ENCODE measurements around the gene XPO6. TPM values are rescaled to one million over a fixed set of nuclear protein-coding genes. Genes with fewer than 3 reads are reported as not detected.
"Not testable (repeated sequence)": the region's sequence is repeated elsewhere in the genome, so short reads cannot be mapped to it uniquely, and the experiment has no call there.

The XPO6 gene
- total and polyA plus RNA-seq, 4 donors = 27.5 to 50.0 (median 36.0) TPM

DNA sequence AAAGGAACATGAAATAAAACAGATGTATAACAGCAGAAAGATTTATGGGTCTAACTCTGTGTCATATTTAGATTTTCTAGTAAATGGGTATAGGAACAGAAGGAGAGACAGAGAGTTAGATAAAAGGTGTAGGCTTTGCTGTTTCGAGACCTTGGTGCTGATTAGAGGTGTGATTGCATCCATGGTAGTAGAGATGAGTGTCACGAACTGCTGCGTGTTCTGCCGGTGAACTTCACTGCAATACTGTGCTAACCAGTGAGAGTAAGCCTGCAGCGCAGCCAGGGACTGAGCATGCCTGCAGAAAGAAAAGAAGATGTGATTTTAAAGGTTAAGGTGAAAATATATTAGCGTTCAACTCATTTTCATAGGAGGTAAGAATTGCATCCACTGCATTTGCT lies 94.6 kb downstream of the XPO6 start:
- DNase-seq (ENCODE audit: low spot score) = no peak
- TF ChIP-seq TAF1 (conservative IDR thresholded peaks at IDR 0.05) (no peak), RAD21 (IDR thresholded peaks at IDR 0.05) (no peak), NR2F2 (IDR thresholded peaks at IDR 0.05) (no peak), HNF4A (conservative IDR thresholded peaks at IDR 0.05) (no peak), JUND (IDR thresholded peaks at IDR 0.05) (no peak), YY1 (IDR thresholded peaks at IDR 0.05) (no peak)
- TF ChIP-seq, protein P1, sequence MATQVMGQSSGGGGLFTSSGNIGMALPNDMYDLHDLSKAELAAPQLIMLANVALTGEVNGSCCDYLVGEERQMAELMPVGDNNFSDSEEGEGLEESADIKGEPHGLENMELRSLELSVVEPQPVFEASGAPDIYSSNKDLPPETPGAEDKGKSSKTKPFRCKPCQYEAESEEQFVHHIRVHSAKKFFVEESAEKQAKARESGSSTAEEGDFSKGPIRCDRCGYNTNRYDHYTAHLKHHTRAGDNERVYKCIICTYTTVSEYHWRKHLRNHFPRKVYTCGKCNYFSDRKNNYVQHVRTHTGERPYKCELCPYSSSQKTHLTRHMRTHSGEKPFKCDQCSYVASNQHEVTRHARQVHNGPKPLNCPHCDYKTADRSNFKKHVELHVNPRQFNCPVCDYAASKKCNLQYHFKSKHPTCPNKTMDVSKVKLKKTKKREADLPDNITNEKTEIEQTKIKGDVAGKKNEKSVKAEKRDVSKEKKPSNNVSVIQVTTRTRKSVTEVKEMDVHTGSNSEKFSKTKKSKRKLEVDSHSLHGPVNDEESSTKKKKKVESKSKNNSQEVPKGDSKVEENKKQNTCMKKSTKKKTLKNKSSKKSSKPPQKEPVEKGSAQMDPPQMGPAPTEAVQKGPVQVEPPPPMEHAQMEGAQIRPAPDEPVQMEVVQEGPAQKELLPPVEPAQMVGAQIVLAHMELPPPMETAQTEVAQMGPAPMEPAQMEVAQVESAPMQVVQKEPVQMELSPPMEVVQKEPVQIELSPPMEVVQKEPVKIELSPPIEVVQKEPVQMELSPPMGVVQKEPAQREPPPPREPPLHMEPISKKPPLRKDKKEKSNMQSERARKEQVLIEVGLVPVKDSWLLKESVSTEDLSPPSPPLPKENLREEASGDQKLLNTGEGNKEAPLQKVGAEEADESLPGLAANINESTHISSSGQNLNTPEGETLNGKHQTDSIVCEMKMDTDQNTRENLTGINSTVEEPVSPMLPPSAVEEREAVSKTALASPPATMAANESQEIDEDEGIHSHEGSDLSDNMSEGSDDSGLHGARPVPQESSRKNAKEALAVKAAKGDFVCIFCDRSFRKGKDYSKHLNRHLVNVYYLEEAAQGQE (IDR thresholded peaks at IDR 0.05) = no peak
- TF ChIP-seq, protein P2, sequence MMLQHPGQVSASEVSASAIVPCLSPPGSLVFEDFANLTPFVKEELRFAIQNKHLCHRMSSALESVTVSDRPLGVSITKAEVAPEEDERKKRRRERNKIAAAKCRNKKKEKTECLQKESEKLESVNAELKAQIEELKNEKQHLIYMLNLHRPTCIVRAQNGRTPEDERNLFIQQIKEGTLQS (IDR thresholded peaks at IDR 0.05) = no peak
- no peaks in the 10 kb centered on the region for H3K27me3 ChIP-seq (ENCODE audit: control insufficient read depth in 4 of 4, insufficient read depth in 4 of 4, low read length in 3 of 4)
- no peak overlapping the region for H3K4me3 ChIP-seq (ENCODE audit: low read depth in 1 of 3, low read length in 3 of 3)
- H3K9me3 ChIP-seq (ENCODE audit: control insufficient read depth in 4 of 4, low read length in 3 of 4) = no peaks in the 10 kb centered on the region
- no peak overlapping the region for H3K9ac ChIP-seq (ENCODE audit: low read depth in 1 of 2, low read length in 2 of 2)
- 93% methylated on average over 6 of the region's 6 CpGs for whole genome bisulfite sequencing
- H3K4me1 ChIP-seq (ENCODE audit: control insufficient read depth in 4 of 4, insufficient read depth in 4 of 4, low read length in 3 of 4) = peaks cover 3 to 14% (median 10%) of the 10 kb centered on the region in 4 donors
- no peak overlapping the region for H3K27ac ChIP-seq (ENCODE audit: low read depth in 1 of 2, low read length in 2 of 2)
- H3K36me3 ChIP-seq (ENCODE audit: control insufficient read depth in 4 of 4, insufficient read depth in 3 of 4, low read depth in 1 of 4, low read length in 3 of 4) = peaks cover 2 to 30% (median 26%) of the 10 kb centered on the region in 4 donors

DNA sequence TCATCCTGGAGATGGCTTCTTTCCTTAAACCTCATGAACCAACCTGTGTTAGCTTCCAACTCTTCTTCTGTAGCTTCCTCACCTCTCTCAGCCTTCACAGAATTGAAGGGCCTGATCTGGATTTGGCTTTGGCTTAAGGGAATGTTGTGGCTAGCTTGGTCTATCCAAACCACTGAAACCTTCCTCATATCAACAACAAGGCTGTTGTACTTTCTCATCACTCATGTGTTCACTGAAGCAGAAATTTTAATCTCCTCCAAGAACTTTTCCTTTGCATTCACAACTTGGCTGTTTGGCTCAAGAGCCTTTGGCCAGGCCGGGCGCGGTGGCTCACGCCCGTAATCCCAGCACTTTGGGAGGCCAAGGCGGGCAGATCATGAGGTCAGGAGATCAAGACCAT lies 95.9 kb downstream of the XPO6 start:
- WGBS = 90% methylated on average over 6 of the region's 6 CpGs
- H3K9ac ChIP-seq (ENCODE audit: low read depth in 1 of 2, low read length in 2 of 2); H3K9me3 ChIP-seq (ENCODE audit: control insufficient read depth in 4 of 4, low read length in 3 of 4); H3K27ac ChIP-seq (ENCODE audit: low read depth in 1 of 2, low read length in 2 of 2); H3K27me3 ChIP-seq (ENCODE audit: control insufficient read depth in 4 of 4, insufficient read depth in 4 of 4, low read length in 3 of 4); H3K4me3 ChIP-seq (ENCODE audit: low read depth in 1 of 3, low read length in 3 of 3); DNase-seq (ENCODE audit: low spot score); H3K4me1 ChIP-seq (ENCODE audit: control insufficient read depth in 4 of 4, insufficient read depth in 4 of 4, low read length in 3 of 4): not testable (repeated sequence)
- H3K36me3 ChIP-seq (ENCODE audit: control insufficient read depth in 4 of 4, insufficient read depth in 3 of 4, low read depth in 1 of 4, low read length in 3 of 4) = peaks cover 5 to 37% (median 26%) of the 10 kb centered on the region in 4 donors

DNA sequence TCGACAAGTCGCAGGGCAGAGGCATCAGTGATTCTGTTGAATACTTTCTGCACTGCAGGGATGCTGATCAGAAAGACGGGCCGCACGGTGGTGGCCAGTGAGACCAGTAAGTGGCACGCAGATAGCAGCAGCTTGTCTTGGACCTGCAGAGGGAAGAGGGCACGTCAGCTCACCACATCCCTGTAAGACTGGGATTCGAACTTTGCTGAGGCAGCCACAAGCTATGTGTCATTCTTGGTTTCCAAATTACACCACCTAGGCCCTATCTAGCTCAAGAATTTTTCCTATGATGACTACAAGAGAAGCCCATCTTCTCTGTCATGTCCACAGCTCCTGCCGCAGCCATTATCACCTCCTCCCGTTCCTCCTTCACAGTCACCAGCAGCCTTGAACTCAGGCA lies 98.9 kb downstream of the XPO6 start:
- TF ChIP-seq EGR1 (IDR thresholded peaks at IDR 0.05; ENCODE audit: low read depth in 2 of 2) (no peak), HNF4G (IDR thresholded peaks at IDR 0.05) (no peak)

DNA sequence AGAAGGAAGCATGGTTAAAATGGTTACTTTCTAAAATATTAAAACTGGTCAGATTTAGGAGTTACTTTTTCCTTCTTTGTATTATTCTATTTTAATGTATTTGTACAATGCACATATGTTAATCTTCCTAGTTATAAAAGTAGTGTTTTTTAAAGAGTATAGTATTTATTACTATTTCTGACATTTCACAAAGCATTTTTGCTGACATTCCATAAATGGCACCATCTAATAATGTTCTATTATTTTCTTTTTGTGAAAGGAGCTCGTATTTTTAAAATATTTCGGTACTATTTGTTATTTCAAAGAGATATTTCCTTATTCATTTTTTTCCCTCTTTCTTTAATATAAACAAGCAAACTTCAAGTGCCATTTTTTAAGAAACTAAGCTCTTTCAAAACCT lies 100.8 kb downstream of the XPO6 start:
- Histone ChIP-seq H3K4me1 (ENCODE audit: control insufficient read depth in 4 of 4, insufficient read depth in 4 of 4, low read length in 3 of 4) (peaks cover 2 to 16% (median 15%) of the 10 kb centered on the region in 4 donors), H3K9ac (ENCODE audit: low read depth in 1 of 2, low read length in 2 of 2) (no peak overlapping the region), H3K27ac (ENCODE audit: low read depth in 1 of 2, low read length in 2 of 2) (no peak overlapping the region), H3K4me3 (ENCODE audit: low read depth in 1 of 3, low read length in 3 of 3) (no peak overlapping the region), H3K27me3 (ENCODE audit: control insufficient read depth in 4 of 4, insufficient read depth in 4 of 4, low read length in 3 of 4) (no peaks in the 10 kb centered on the region), H3K36me3 (ENCODE audit: control insufficient read depth in 4 of 4, insufficient read depth in 3 of 4, low read depth in 1 of 4, low read length in 3 of 4) (peaks cover 2 to 48% (median 32%) of the 10 kb centered on the region in 4 donors), H3K9me3 (ENCODE audit: control insufficient read depth in 4 of 4, low read length in 3 of 4) (no peaks in the 10 kb centered on the region)
- DNase-seq (ENCODE audit: low spot score) = no peak
- WGBS = 97% methylated on average over 2 of the region's 2 CpGs
- TF ChIP-seq GABPA (IDR thresholded peaks at IDR 0.05 in 1 of 2, conservative IDR thresholded peaks at IDR 0.05 in 1 of 2) (no peak), HNF4G (IDR thresholded peaks at IDR 0.05) (no peak), TAF1 (conservative IDR thresholded peaks at IDR 0.05) (no peak), NR2F2 (IDR thresholded peaks at IDR 0.05) (no peak), EGR1 (IDR thresholded peaks at IDR 0.05; ENCODE audit: low read depth in 2 of 2) (no peak), YY1 (IDR thresholded peaks at IDR 0.05) (no peak), FOXA2 (IDR thresholded peaks at IDR 0.05) (no peak), FOXA1 (IDR thresholded peaks at IDR 0.05) (no peak), RAD21 (IDR thresholded peaks at IDR 0.05) (no peak), SP1 (IDR thresholded peaks at IDR 0.05) (no peak), JUND (IDR thresholded peaks at IDR 0.05) (no peak), HNF4A (conservative IDR thresholded peaks at IDR 0.05) (no peak)
- TF ChIP-seq, protein P2 (IDR thresholded peaks at IDR 0.05) = no peak
- TF ChIP-seq, protein P1 (IDR thresholded peaks at IDR 0.05) = no peak

More for the DNA sequence above, 98.9 kb downstream of the XPO6 start:
- no peaks in the 10 kb centered on the region for H3K4me1 ChIP-seq (ENCODE audit: control insufficient read depth in 4 of 4, insufficient read depth in 4 of 4, low read length in 3 of 4)
- no peaks in the 10 kb centered on the region for H3K9me3 ChIP-seq (ENCODE audit: control insufficient read depth in 4 of 4, low read length in 3 of 4)
- H3K9ac ChIP-seq (ENCODE audit: low read depth in 1 of 2, low read length in 2 of 2) = no peak overlapping the region
- no peak for DNase-seq (ENCODE audit: low spot score)
- H3K27me3 ChIP-seq (ENCODE audit: control insufficient read depth in 4 of 4, insufficient read depth in 4 of 4, low read length in 3 of 4) = no peaks in the 10 kb centered on the region
- H3K27ac ChIP-seq (ENCODE audit: low read depth in 1 of 2, low read length in 2 of 2) = no peak overlapping the region
- H3K36me3 ChIP-seq (ENCODE audit: control insufficient read depth in 4 of 4, insufficient read depth in 3 of 4, low read depth in 1 of 4, low read length in 3 of 4) = peaks cover 2 to 42% (median 28%) of the 10 kb centered on the region in 4 donors
- no peak overlapping the region for H3K4me3 ChIP-seq (ENCODE audit: low read depth in 1 of 3, low read length in 3 of 3)
- WGBS = 93% methylated on average over 10 of the region's 10 CpGs
